Lower lobe of right lung (tissue), 2 donors: ENCODE data around the gene ZNF35. TPM values are rescaled to one million over a fixed set of nuclear protein-coding genes. Genes with fewer than 3 reads are reported as not detected.

ENCODE experiments used
- ATAC-seq, 2 donors: fragments of 200-7000 bp; cut with Tn5 transposase; one replicate each; pipeline ENCODE4 v1.9.1; 2020 to 2022; ENCODE audit warnings: mild to moderate bottlenecking in 2 of 2, moderate library complexity in 2 of 2
- DNase-seq: peaks from one replicate; pipeline ENCODE4 v3.0.0-alpha.2; 2020
- H3K27ac ChIP-seq: fragments of 200-600 bp; one replicate; pipeline ENCODE4 v1.8.0; 2022
- H3K27me3 ChIP-seq: fragments of 200-600 bp; one replicate; pipeline ENCODE4 v1.8.0; 2022; ENCODE audit warnings: low read depth
- H3K36me3 ChIP-seq: fragments of 200-600 bp; one replicate; pipeline ENCODE4 v1.8.0; 2022; ENCODE audit warnings: mild to moderate bottlenecking
- H3K4me1 ChIP-seq: fragments of 200-600 bp; one replicate; pipeline ENCODE4 v1.8.0; 2022
- H3K4me3 ChIP-seq: fragments of 200-600 bp; one replicate; pipeline ENCODE4 v1.8.0; 2022; ENCODE audit warnings: mild to moderate bottlenecking
- H3K9me3 ChIP-seq: fragments of 200-600 bp; one replicate; pipeline ENCODE4 v1.8.0; 2022
- intact Hi-C: fragments of 100-400 bp; cut with DNase I; formaldehyde crosslinking; loops from one replicate; pipeline ENCODE4 v1.11.0; 2022
- total RNA-seq: library from RNA; stranded (reverse); fragmentation: NEBNext Ultra II Directional; extraction: Animal tissue kit (Norgen Biotek cat#: 25700); gene quantifications from one replicate; pipeline ENCODE4 v1.2.1, GENCODE V29; 2021
- TF ChIP-seq, protein P1 (sequence below): fragments of 200-600 bp; IDR thresholded peaks from one replicate; pipeline ENCODE4 v1.8.0; 2022; ENCODE audit warnings: antibody characterized with exemption, mild to moderate bottlenecking
- donor health status: DM: no; HTN: yes; CAD: no; lungs with severe emphysema.

Gene ZNF35
- total RNA-seq, 1 donor from 2014 or later: 8.8 TPM

DNA sequence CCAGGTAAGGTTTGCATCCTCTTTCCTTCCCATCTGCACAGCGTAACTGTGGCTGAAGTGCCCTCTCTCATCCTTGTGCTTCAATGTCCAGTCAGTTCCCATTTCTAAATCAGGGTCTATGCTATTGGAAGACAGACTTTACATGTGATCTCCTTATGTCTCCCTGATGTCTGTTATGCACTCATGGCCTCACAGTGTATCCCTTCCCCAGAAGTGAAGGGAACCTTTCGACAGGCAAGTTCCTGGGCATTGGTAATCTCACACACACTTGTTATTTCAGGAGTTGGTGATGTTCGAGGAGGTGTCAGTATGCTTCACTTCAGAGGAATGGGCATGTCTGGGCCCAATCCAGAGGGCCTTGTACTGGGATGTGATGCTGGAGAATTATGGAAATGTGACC lies 16.3 kb upstream of the ZNF35 start:
- Histone ChIP-seq H3K36me3 (peaks cover 75% of the 10 kb centered on the region), H3K4me1 (no peaks in the 10 kb centered on the region), H3K27ac (no peak overlapping the region), H3K27me3 (no peaks in the 10 kb centered on the region), H3K9me3 (no peaks in the 10 kb centered on the region), H3K4me3 (no peak overlapping the region)
- no peak for ATAC-seq
- TF ChIP-seq, protein P1, sequence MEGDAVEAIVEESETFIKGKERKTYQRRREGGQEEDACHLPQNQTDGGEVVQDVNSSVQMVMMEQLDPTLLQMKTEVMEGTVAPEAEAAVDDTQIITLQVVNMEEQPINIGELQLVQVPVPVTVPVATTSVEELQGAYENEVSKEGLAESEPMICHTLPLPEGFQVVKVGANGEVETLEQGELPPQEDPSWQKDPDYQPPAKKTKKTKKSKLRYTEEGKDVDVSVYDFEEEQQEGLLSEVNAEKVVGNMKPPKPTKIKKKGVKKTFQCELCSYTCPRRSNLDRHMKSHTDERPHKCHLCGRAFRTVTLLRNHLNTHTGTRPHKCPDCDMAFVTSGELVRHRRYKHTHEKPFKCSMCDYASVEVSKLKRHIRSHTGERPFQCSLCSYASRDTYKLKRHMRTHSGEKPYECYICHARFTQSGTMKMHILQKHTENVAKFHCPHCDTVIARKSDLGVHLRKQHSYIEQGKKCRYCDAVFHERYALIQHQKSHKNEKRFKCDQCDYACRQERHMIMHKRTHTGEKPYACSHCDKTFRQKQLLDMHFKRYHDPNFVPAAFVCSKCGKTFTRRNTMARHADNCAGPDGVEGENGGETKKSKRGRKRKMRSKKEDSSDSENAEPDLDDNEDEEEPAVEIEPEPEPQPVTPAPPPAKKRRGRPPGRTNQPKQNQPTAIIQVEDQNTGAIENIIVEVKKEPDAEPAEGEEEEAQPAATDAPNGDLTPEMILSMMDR: no peak
- intact Hi-C loops: no loop called here
- no peak for DNase-seq

DNA sequence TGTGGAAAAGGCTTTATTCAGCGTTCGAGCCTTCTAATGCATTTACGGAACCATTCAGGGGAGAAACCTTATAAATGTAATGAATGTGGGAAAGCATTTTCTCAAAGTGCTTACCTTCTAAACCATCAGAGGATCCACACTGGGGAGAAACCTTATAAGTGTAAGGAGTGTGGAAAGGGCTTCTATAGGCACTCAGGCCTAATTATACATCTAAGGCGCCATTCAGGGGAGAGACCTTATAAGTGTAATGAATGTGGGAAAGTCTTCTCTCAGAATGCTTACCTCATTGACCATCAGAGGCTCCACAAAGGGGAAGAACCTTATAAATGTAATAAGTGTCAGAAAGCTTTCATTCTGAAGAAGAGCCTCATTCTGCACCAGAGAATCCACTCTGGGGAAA lies 6.2 kb upstream of the ZNF35 start:
- peaks cover 53% of the 10 kb centered on the region for H3K9me3 ChIP-seq
- intact Hi-C loops: no loop called here
- no peak overlapping the region for H3K4me3 ChIP-seq

DNA sequence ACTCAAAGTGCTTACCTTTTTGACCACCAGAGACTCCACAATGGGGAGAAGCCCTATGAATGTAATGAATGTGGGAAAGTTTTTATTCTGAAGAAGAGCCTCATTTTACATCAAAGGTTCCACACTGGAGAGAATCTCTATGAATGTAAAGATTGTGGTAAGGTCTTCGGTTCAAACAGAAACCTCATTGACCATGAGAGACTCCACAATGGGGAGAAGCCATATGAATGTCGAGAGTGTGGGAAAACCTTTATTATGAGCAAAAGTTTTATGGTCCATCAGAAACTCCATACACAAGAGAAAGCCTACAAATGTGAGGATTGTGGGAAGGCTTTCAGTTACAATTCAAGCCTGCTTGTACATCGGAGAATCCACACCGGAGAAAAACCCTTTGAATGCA lies 5.5 kb upstream of the ZNF35 start:
- no peak overlapping the region for H3K27ac ChIP-seq
- TF ChIP-seq, protein P1: no peak
- intact Hi-C loops: no loop called here
- DNase-seq: no peak
- no peak for ATAC-seq
- no peak overlapping the region for H3K4me3 ChIP-seq
- peaks cover 34% of the 10 kb centered on the region for H3K36me3 ChIP-seq
- peaks cover 53% of the 10 kb centered on the region for H3K9me3 ChIP-seq
- peaks cover under 1% of the 10 kb centered on the region for H3K4me1 ChIP-seq
- H3K27me3 ChIP-seq: no peaks in the 10 kb centered on the region

More for the DNA sequence above, 6.2 kb upstream of the ZNF35 start:
- Histone ChIP-seq H3K27me3 (no peaks in the 10 kb centered on the region), H3K4me1 (no peaks in the 10 kb centered on the region), H3K27ac (no peak overlapping the region), H3K36me3 (peaks cover 36% of the 10 kb centered on the region)
- ATAC-seq (no peak), DNase-seq (no peak)
- TF ChIP-seq, protein P1: no peak

DNA sequence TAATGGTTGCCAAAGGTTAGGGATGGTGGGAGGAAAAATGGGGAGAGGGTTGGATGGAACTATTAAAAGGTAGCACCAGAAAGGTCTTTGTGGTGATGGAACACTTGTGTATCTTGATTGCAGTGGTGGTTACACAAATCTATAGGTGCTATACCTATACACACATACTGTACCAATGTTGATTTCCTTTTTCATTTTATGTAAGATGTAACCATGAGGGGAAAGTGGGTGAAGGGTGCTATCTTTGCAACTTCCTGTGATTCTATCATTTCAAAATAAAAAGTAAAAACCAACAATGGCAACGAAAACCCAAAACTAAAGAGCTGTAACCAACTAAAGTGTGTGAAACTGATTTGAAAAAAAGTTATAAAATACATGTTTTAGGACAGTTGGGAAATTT lies 761 bp upstream of the ZNF35 start:
- ATAC-seq (no peak), DNase-seq (no peak)
- Histone ChIP-seq H3K4me1 (peaks cover 13% of the 10 kb centered on the region), H3K27me3 (no peaks in the 10 kb centered on the region), H3K36me3 (peaks cover 28% of the 10 kb centered on the region), H3K27ac (no peak overlapping the region), H3K9me3 (peaks cover 22% of the 10 kb centered on the region), H3K4me3 (peak overlapping the region; percentile 93)
- intact Hi-C loops: no loop called here
- TF ChIP-seq, protein P1: no peak

DNA sequence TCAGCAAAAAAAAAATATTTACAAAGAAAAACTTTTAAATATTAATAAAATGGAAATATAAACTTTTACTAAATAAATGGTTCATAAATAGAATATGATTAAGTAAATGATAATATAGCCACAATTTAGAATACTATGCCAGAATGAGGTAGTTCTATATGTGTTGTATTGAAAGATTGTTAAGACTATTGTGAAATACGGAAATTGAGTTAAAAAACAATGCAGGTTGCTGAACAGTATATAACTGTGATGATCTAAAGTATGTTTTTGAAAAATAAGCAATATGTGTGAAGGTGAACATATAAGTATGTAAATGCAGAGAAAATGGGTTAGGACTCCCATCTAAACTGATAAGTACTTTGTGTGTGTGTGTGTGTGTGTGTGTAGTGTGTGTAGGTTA lies 1.2 kb downstream of the ZNF35 start:
- H3K27ac ChIP-seq: no peak overlapping the region
- no peak overlapping the region for H3K4me3 ChIP-seq
- no peak for DNase-seq
- no peak for ATAC-seq
- H3K36me3 ChIP-seq: peaks cover 40% of the 10 kb centered on the region
- TF ChIP-seq, protein P1: no peak
- peaks cover 3% of the 10 kb centered on the region for H3K9me3 ChIP-seq
- H3K27me3 ChIP-seq: no peaks in the 10 kb centered on the region
- peaks cover 13% of the 10 kb centered on the region for H3K4me1 ChIP-seq
- intact Hi-C loops: no loop called here

DNA sequence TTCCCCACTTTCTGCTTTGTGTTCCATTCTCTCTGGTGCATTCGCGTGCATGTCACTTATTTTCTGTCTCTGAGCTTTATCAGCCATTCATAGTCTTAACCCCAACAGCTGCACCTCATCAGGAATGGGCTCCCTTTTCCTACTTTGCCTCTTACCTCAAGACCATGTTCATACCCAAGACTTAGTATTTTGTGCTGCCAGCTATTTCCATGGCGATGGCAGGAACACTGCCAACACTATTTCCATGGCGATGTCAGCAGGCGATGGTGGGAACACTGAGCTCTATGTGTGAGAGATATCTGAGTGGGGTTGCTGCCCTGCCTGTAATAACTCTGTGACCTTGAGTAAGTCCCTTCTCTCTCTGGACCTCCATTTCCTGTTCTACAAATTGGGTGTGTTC lies 5.5 kb downstream of the ZNF35 start:
- H3K4me1 ChIP-seq: peaks cover 8% of the 10 kb centered on the region
- ATAC-seq: no peak
- intact Hi-C loops: no loop called here
- H3K27ac ChIP-seq: no peak overlapping the region
- no peak overlapping the region for H3K4me3 ChIP-seq
- H3K9me3 ChIP-seq: peaks cover 26% of the 10 kb centered on the region
- H3K36me3 ChIP-seq: peaks cover 79% of the 10 kb centered on the region
- no peaks in the 10 kb centered on the region for H3K27me3 ChIP-seq
- TF ChIP-seq, protein P1: no peak
- DNase-seq: no peak
